Activated naive CD4-positive, alpha-beta T cell treated with anti-CD3 and anti-CD28 coated beads, Interleukin-2, amount 50 U/mL, for 24 hours (primary cell): ENCODE data around the gene PLEKHB1.

Source experiments
- H3K27ac Mint-ChIP-seq: one replicate; pipeline ENCODE4 v1.8.0; 2021; ENCODE audit warnings: mild to moderate bottlenecking, mixed read lengths
- H3K27me3 Mint-ChIP-seq: one replicate; pipeline ENCODE4 v1.8.0; 2021; ENCODE audit warnings: mixed read lengths
- H3K36me3 Mint-ChIP-seq: one replicate; pipeline ENCODE4 v1.8.0; 2021; ENCODE audit warnings: mixed read lengths
- H3K4me1 Mint-ChIP-seq: one replicate; pipeline ENCODE4 v1.8.0; 2021; ENCODE audit warnings: mixed read lengths
- H3K4me3 Mint-ChIP-seq: one replicate; pipeline ENCODE4 v1.8.0; 2021; ENCODE audit warnings: mild to moderate bottlenecking, mixed read lengths
- H3K9me3 Mint-ChIP-seq: one replicate; pipeline ENCODE4 v1.8.0; 2021; ENCODE audit warnings: mixed read lengths

PLEKHB1 gene

GRCh38 chr11:73645972-73646631 lies at the start of gene PLEKHB1:
PLEKHB1 (plus strand) TSS chr11:73646581; CDS start chr11:73646609, 28 bp downstream.
- Mint-ChIP-seq H3K9me3 (no peaks in the 10 kb centered on the region), H3K4me1 (peaks cover 32% of the 10 kb centered on the region), H3K27ac (peak within 1 kb of the TSS; percentile 59), H3K4me3 (peak within 1 kb of the TSS; percentile 85), H3K27me3 (no peaks in the 10 kb centered on the region), H3K36me3 (no peaks in the 10 kb centered on the region)

DNA sequence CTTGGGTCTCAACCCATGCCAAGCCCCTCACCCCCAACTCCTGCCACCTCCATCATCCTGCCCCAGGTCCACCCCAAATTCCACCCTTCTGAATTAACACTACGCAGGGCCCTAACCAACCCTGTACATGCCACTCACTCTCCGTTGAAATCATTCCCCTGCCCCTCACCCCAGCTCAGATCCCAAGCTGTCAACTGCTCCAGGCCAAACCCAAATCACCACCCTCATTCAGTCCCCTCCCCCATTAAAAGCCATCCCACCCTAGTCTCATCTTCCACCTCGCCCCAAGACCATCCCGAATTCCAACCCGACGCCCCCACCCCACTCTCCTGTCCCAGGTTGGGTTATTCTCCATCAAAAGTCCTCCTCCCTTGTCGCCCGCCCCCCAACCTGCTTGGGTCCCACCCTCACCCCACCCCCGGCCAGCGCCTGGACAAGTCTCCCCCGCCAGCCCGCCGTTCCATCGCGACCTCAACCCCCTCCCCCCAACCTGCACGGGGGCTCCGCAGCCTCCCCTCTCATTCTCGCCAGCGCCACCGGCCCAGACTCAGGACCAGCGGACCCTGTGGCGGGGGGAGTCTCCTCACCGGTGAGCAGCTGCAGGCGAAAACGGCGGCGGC lies 48.9 kb upstream of the PLEKHB1 start:
- H3K4me3 Mint-ChIP-seq, result peak overlapping the region; percentile 97
- no peaks in the 10 kb centered on the region for H3K27me3 Mint-ChIP-seq
- H3K36me3 Mint-ChIP-seq, result no peaks in the 10 kb centered on the region
- H3K9me3 Mint-ChIP-seq, result no peaks in the 10 kb centered on the region
- peak overlapping the region; percentile 91 for H3K27ac Mint-ChIP-seq
- H3K4me1 Mint-ChIP-seq, result peaks cover 40% of the 10 kb centered on the region

DNA sequence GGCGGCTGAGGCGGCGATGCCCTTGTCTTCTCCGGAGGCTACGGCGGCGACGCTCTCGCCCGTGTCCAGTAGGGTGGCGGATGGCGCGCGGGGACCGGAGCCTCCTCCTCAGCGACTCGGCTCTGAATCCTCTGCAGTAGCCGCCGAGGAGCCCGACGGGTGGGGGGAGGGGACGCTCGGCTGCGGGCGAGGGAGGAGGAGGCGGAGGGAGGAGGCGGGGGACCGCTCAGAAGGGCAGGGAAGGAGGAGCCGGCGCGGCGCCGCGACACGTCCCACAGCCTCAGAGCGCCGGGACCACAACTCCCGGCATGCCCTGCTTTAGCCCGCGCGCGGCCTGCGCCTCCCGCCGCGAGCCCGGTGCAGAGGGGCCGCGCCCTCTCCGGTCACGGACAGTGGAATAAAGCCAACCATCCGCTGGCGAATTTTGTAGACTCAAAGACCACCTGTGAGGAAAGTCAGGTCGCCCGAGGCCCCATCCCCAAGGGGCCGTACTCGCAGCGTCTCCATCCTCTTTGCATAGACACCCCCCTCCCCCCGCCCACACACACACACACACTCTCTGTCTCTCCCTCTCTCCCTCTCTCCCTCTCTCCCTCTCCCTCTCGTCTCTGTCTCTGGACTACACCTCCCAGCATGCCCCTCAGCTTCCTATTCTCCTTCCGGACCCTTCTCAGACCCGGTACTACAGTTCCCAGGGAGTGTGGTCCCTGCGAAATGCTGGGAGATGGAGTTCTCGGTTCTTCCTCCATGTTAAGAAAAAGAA lies 48.2 kb upstream of the PLEKHB1 start, which contains the start of gene FAM168A:
FAM168A (minus strand) TSS at position 157 of the 763 bp plus-strand sequence. CDS start 129,638 bp downstream, outside the sequence.
- peak within 1 kb of the TSS; percentile 91 for H3K27ac Mint-ChIP-seq
- peak within 1 kb of the TSS; percentile 97 for H3K4me3 Mint-ChIP-seq
- H3K36me3 Mint-ChIP-seq, result no peaks in the 10 kb centered on the region
- peaks cover 37% of the 10 kb centered on the region for H3K4me1 Mint-ChIP-seq
- no peaks in the 10 kb centered on the region for H3K27me3 Mint-ChIP-seq
- H3K9me3 Mint-ChIP-seq, result no peaks in the 10 kb centered on the region

DNA sequence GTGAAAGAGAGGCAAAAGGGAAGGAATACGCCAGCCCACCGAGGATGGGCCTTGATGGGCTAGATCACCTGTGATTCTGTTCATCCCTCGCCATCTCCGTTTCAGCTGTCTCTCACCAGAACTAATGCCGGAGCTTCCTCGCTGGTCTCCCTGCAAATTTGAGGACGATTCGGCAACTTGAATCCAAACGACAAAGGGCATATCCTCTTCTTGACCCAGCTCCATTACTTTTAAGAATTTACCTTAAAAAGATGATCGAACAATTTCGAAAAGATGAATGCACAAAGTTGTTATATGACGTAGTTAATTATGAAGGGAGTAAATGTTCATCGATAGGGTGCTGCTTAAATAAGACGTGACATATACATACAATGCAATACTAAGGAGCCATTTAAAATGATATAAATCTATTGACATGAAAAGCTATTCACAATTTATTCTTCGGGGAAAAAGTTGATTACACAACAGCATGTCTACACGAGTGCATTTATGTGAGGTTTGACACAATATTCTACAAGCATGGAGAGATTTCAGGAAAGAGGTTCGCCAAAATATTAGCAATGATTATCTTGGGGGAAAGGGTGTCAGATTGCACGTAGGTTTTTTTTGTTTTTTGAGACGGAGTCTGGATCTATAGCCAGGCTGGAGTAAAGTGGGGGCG lies 47.5 kb upstream of the PLEKHB1 start:
- H3K9me3 Mint-ChIP-seq, result no peaks in the 10 kb centered on the region
- H3K4me3 Mint-ChIP-seq, result peak overlapping the region; percentile 97
- no peaks in the 10 kb centered on the region for H3K27me3 Mint-ChIP-seq
- H3K4me1 Mint-ChIP-seq, result peaks cover 34% of the 10 kb centered on the region
- no peaks in the 10 kb centered on the region for H3K36me3 Mint-ChIP-seq
- H3K27ac Mint-ChIP-seq, result peak overlapping the region; percentile 91

- Mint-ChIP-seq H3K4me3 (no peak overlapping the region), H3K27ac (no peak overlapping the region), H3K4me1 (no peaks in the 10 kb centered on the region), H3K9me3 (no peaks in the 10 kb centered on the region), H3K27me3 (peaks cover 4% of the 10 kb centered on the region), H3K36me3 (no peaks in the 10 kb centered on the region)
Measured at GRCh38 chr11:73612601-73613140, 33.7 kb upstream of the PLEKHB1 start.

- Mint-ChIP-seq H3K4me3 (no peak overlapping the region), H3K4me1 (no peaks in the 10 kb centered on the region), H3K9me3 (no peaks in the 10 kb centered on the region), H3K27ac (no peak overlapping the region), H3K36me3 (no peaks in the 10 kb centered on the region), H3K27me3 (peaks cover 4% of the 10 kb centered on the region)
Measured at GRCh38 chr11:73614591-73614990, 31.8 kb upstream of the PLEKHB1 start.

DNA sequence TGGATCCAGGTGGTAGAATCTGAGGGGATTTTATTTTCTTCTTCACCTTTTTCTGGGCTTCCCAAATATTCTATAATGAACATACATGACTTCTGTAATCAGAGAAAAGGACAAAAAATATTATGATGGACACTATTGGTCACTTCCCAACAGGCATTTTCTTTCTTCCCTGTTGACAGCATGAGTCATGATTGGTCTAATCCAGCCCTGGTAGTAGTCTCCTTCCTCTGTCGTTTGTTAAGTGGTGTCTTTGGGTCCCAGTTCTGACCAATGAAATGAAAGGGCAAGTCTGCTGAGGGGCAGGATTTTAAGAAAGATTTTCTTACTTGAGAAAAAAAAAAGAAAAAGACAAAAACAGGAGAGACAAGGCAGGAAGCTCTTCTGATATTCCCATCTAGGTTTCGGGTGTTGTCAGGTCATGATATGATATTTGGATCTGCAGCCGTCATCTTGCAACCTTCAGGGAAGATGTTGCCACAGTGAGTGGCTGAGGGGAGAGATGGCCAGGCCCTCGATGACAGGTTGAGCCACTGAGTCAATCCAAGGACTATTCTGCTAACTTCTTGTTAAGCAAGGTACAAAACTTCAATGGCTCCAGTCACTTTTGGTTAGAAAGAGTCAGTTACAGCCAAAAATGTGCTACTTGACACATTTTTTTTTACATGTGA lies 23.3 kb upstream of the PLEKHB1 start:
- H3K9me3 Mint-ChIP-seq, result no peaks in the 10 kb centered on the region
- no peak overlapping the region for H3K4me3 Mint-ChIP-seq
- peaks cover 6% of the 10 kb centered on the region for H3K27me3 Mint-ChIP-seq
- no peaks in the 10 kb centered on the region for H3K4me1 Mint-ChIP-seq
- no peak overlapping the region for H3K27ac Mint-ChIP-seq
- no peaks in the 10 kb centered on the region for H3K36me3 Mint-ChIP-seq

GRCh38 chr11:73623686-73624085 lies 22.7 kb upstream of the PLEKHB1 start:
- Mint-ChIP-seq H3K27ac (no peak overlapping the region), H3K4me1 (no peaks in the 10 kb centered on the region), H3K4me3 (no peak overlapping the region)

DNA sequence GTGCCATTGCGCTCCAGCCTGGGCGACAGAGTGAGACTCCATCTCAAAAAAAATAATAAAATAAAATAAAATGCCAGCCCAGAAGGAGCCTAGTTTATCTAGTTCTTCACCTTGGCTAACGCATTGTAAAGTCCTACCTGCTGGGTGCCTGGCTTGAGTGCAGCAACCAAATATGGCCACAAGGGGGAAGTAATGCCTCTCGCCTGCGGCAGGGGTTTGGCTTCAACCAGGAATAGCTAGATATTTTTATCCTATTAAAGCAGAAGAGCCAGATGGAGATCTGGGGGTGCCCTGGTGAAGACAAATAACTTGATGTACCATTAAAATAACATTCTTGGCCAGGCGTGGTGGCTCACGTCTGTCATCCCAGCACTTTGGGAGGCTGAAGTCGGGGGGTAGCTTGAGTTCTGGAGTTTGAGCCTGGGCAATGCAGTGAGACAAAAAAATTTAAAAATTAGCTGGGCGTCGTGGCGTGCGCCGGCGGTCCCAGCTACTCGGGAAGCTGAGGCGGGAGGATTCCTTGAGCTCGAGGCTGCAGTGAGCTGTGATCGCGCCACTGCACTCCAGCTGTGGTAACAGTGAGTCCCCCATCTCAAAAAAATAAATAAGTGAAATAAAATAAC lies 20.6 kb upstream of the PLEKHB1 start:
- H3K4me3 Mint-ChIP-seq, result no peak overlapping the region
- no peaks in the 10 kb centered on the region for H3K36me3 Mint-ChIP-seq
- H3K9me3 Mint-ChIP-seq, result no peaks in the 10 kb centered on the region
- H3K27ac Mint-ChIP-seq, result no peak overlapping the region
- peaks cover 6% of the 10 kb centered on the region for H3K27me3 Mint-ChIP-seq
- no peaks in the 10 kb centered on the region for H3K4me1 Mint-ChIP-seq

More at GRCh38 chr11:73623686-73624085, 22.7 kb upstream of the PLEKHB1 start:
- Mint-ChIP-seq H3K27me3 (peaks cover 6% of the 10 kb centered on the region), H3K36me3 (no peaks in the 10 kb centered on the region), H3K9me3 (no peaks in the 10 kb centered on the region)

DNA sequence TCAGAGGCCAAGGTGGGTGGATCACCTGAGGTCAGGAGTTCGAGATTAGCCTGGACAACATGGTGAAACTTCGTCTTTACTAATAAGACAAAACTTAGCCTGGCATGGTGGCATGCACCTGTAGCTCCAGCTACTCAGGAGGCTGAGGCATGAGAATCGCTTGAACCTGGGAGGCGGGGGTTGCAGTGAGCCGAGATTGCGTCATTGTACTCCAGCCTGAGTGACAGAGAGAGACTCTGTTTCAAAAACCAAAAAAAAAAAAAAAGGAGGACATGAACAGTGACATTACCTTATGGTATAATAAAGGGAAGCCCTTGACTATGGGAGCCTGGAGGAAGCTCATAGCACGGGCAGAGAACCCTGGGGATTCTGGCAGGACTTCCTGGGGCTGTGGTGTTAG lies 16.5 kb upstream of the PLEKHB1 start:
- no peak overlapping the region for H3K4me3 Mint-ChIP-seq

GRCh38 chr11:73632996-73633395 lies 13.4 kb upstream of the PLEKHB1 start:
- Mint-ChIP-seq H3K27me3 (no peaks in the 10 kb centered on the region), H3K36me3 (no peaks in the 10 kb centered on the region), H3K9me3 (no peaks in the 10 kb centered on the region), H3K27ac (no peak overlapping the region), H3K4me1 (peaks cover 14% of the 10 kb centered on the region), H3K4me3 (no peak overlapping the region)

More for the DNA sequence above, 16.5 kb upstream of the PLEKHB1 start:
- H3K4me1 Mint-ChIP-seq, result peaks cover 14% of the 10 kb centered on the region
- H3K27me3 Mint-ChIP-seq, result no peaks in the 10 kb centered on the region
- H3K9me3 Mint-ChIP-seq, result no peaks in the 10 kb centered on the region
- no peaks in the 10 kb centered on the region for H3K36me3 Mint-ChIP-seq
- no peak overlapping the region for H3K27ac Mint-ChIP-seq

GRCh38 chr11:73633999-73634398 lies 12.4 kb upstream of the PLEKHB1 start:
- Mint-ChIP-seq H3K27me3 (no peaks in the 10 kb centered on the region), H3K36me3 (no peaks in the 10 kb centered on the region), H3K27ac (peak overlapping the region; percentile 75), H3K4me3 (no peak overlapping the region), H3K4me1 (peaks cover 14% of the 10 kb centered on the region), H3K9me3 (no peaks in the 10 kb centered on the region)

- Mint-ChIP-seq H3K36me3 (no peaks in the 10 kb centered on the region), H3K4me3 (no peak overlapping the region), H3K27ac (no peak overlapping the region), H3K27me3 (no peaks in the 10 kb centered on the region), H3K4me1 (peaks cover 23% of the 10 kb centered on the region), H3K9me3 (no peaks in the 10 kb centered on the region)
Measured at GRCh38 chr11:73635721-73636120, 10.7 kb upstream of the PLEKHB1 start.

- H3K9me3 Mint-ChIP-seq, result no peaks in the 10 kb centered on the region
- no peak overlapping the region for H3K27ac Mint-ChIP-seq
- H3K36me3 Mint-ChIP-seq, result no peaks in the 10 kb centered on the region
- H3K27me3 Mint-ChIP-seq, result no peaks in the 10 kb centered on the region
- H3K4me3 Mint-ChIP-seq, result no peak overlapping the region
- peaks cover 24% of the 10 kb centered on the region for H3K4me1 Mint-ChIP-seq
Measured at GRCh38 chr11:73636249-73636648, 10.1 kb upstream of the PLEKHB1 start.
